Measurements from ENCODE around the gene RALGPS1.

- no peak for TF ChIP-seq GATAD2A (CRISPR knock-in tag; IDR thresholded peaks at IDR 0.05)
- no peak for TF ChIP-seq POLR2AphosphoS2 (IDR thresholded peaks at IDR 0.05; ENCODE audit: low read depth, low read length)
- no peak for TF ChIP-seq MAFK (conservative IDR thresholded peaks at IDR 0.05 in 1 of 2, IDR thresholded peaks at IDR 0.05 in 1 of 2; ENCODE audit: low read length in 2 of 2)
- TF ChIP-seq AKAP8 (CRISPR knock-in tag; IDR thresholded peaks at IDR 0.05), result no peak
- TF ChIP-seq MAX (IDR thresholded peaks at IDR 0.05), result no peak
Observed at GRCh38 chr9:127169575-127169883, 254.9 kb downstream of the RALGPS1 start.

Measured in HepG2 (cell line).